ENCODE measurements around the gene ATP2A3. TPM values are rescaled to one million over a fixed set of nuclear protein-coding genes. Genes with fewer than 3 reads are reported as not detected.

Gene ATP2A3
- polyA plus RNA-seq, 4 donors, result 5.8 to 83.0 (median 24.4) TPM

DNA sequence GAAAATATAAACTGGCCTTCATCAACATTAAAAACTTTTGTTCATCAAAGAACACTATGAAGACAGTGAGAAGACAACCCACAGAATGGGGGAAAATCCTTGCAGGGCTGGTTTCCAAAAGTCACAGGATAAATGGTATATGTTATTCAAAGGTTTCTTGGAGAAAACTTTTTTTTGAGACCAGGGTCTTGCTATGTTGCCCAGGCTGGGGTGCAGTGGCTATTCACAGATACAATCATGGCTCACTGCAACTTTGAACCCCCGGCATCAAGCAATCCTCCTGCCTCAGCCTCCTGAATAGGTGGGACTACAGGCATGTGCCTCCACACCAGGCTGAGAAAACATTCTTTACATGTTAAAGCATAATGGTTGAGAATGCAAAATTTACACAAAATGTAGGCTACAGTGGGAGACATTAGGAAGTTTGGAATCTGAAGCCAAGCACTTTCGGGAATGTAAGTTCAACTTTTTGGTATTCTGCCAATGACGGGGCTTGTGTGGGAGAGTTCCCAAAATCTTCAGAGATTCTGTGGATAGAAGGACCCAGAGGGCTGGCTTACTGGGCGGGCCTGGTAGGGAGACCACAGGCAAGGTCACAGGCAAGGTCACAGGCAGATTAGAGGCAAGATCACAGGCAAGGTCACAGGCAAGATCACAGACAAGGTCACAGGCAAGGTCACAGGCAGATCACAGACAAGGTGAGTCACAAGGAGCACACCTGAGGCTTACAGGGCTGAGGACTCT, 24.2 kb upstream of the ATP2A3 start:
- Histone ChIP-seq H3K27ac (ENCODE audit: low read depth in 1 of 3, low read length in 2 of 3) (peak overlapping the region in 1 of 3 donors; percentile 24), H3K4me3 (ENCODE audit: low read depth in 1 of 3, low read length in 3 of 3) (no peak overlapping the region), H3K36me3 (ENCODE audit: control insufficient read depth in 3 of 3, insufficient read depth in 2 of 3, low read depth in 1 of 3, low read length in 3 of 3) (no peaks in the 10 kb centered on the region), H3K4me1 (ENCODE audit: control insufficient read depth in 3 of 3, insufficient read depth in 2 of 3, low read depth in 1 of 3, low read length in 2 of 3) (peaks cover 0 to 13% (median 0%) of the 10 kb centered on the region in 3 donors), H3K9me3 (ENCODE audit: control insufficient read depth in 2 of 2, insufficient read depth in 1 of 2, low read depth in 1 of 2, low read length in 1 of 2) (peaks cover 0 to 6% of the 10 kb centered on the region in 2 donors), H3K27me3 (ENCODE audit: control insufficient read depth in 3 of 3, insufficient read depth in 3 of 3, low read length in 3 of 3) (no peaks in the 10 kb centered on the region)
- no peak for FAIRE-seq
- 67 to 88% (median 81%) methylated on average over 4 of the region's 4 CpGs for WGBS, 3 donors
- DNase-seq, result no peak

DNA sequence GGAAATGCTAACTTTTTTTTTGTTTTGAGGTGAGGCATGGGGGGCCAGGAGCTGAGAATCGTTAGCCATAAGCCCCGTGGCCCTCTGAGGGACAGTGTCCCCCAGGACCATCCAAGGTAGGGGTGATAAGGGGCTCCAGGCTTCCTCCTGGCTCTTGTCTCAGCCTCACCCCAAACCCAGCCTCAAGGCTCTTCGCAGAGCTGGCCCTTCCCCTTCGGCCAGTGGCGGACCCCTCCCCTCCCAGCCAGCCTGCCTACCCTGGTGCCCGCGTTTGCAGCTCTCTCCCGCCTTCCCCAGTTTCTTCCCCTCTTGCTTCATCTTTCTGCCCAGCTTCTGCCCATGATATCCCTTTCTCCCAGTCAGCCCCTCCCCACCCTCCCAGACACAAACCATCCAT, 22.7 kb upstream of the ATP2A3 start:
- 77 to 89% (median 81%) methylated on average over 7 to 8 of the region's 8 CpGs for WGBS, 3 donors
- FAIRE-seq, result no peak

DNA sequence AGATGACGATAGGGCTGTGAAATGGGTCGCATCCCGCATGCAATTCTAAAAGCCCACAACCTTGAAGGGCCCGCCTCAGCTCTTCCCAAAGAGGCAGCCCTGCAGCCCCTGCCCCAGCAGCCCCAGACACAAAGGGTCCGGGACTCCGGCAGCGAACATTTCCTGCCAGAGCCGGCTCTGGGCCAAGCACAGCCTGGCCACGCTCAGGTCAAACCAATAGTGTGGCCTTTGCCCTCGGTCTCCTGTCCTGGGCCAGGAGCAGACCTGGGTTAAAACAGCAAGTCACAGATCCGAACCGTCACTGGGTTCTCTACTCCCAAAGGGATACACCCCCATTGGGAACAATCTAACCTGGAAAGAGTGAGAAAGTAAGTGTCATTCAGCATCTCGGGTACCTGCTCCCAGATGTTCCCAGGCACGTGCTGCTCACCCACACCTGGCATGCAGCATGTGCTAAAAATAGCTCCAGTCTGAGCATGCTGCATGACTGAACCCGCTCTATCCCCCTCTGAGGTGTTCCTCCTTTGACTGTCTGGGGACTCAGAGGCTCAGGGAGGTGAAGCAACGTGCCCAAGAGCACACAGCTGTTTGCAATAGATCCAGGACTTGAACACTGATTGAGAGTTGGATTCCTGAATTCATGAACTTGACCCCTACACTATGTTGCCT, 22.2 kb upstream of the ATP2A3 start:
- Histone ChIP-seq H3K4me3 (ENCODE audit: low read depth in 1 of 3, low read length in 3 of 3) (no peak overlapping the region), H3K9me3 (ENCODE audit: control insufficient read depth in 2 of 2, insufficient read depth in 1 of 2, low read depth in 1 of 2, low read length in 1 of 2) (no peaks in the 10 kb centered on the region), H3K36me3 (ENCODE audit: control insufficient read depth in 3 of 3, insufficient read depth in 2 of 3, low read depth in 1 of 3, low read length in 3 of 3) (no peaks in the 10 kb centered on the region), H3K27ac (ENCODE audit: low read depth in 1 of 3, low read length in 2 of 3) (peak overlapping the region in 1 of 3 donors; percentile 53), H3K4me1 (ENCODE audit: control insufficient read depth in 3 of 3, insufficient read depth in 2 of 3, low read depth in 1 of 3, low read length in 2 of 3) (peaks cover 0 to 13% (median 0%) of the 10 kb centered on the region in 3 donors), H3K27me3 (ENCODE audit: control insufficient read depth in 3 of 3, insufficient read depth in 3 of 3, low read length in 3 of 3) (no peaks in the 10 kb centered on the region)
- DNase-seq, result no peak
- WGBS, 3 donors, result 29 to 56% (median 34%) methylated on average over 16 of the region's 16 CpGs
- FAIRE-seq, result no peak

More for the DNA sequence above, 22.7 kb upstream of the ATP2A3 start:
- Histone ChIP-seq H3K27ac (ENCODE audit: low read depth in 1 of 3, low read length in 2 of 3) (no peak overlapping the region), H3K4me1 (ENCODE audit: control insufficient read depth in 3 of 3, insufficient read depth in 2 of 3, low read depth in 1 of 3, low read length in 2 of 3) (peaks cover 0 to 13% (median 0%) of the 10 kb centered on the region in 3 donors), H3K9me3 (ENCODE audit: control insufficient read depth in 2 of 2, insufficient read depth in 1 of 2, low read depth in 1 of 2, low read length in 1 of 2) (no peaks in the 10 kb centered on the region), H3K27me3 (ENCODE audit: control insufficient read depth in 3 of 3, insufficient read depth in 3 of 3, low read length in 3 of 3) (no peaks in the 10 kb centered on the region), H3K4me3 (ENCODE audit: low read depth in 1 of 3, low read length in 3 of 3) (no peak overlapping the region), H3K36me3 (ENCODE audit: control insufficient read depth in 3 of 3, insufficient read depth in 2 of 3, low read depth in 1 of 3, low read length in 3 of 3) (no peaks in the 10 kb centered on the region)
- DNase-seq, result no peak

DNA sequence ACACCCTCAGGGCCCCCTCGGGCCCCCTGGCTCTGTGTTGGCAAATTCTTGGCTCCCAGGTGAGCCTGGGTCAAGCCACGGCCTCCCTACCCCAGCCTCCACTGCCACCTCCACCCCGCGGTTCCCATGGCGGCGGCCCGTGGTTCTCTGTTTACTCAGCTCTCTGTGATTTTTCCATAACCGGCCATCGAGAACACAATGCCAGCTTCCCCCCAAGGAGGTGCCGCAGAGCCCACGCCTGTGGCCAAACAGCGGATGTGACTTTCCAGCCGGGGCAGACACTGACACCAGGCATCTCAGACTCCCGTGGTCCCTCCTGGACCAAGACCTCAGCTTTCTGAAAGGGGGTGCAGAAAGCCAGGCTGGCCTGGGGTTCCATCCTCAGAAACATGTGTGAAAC, 21.6 kb upstream of the ATP2A3 start:
- 35 to 56% (median 41%) methylated on average over 13 to 14 of the region's 14 CpGs for WGBS, 3 donors
- Histone ChIP-seq H3K27me3 (ENCODE audit: control insufficient read depth in 3 of 3, insufficient read depth in 3 of 3, low read length in 3 of 3) (no peaks in the 10 kb centered on the region), H3K4me3 (ENCODE audit: low read depth in 1 of 3, low read length in 3 of 3) (no peak overlapping the region), H3K36me3 (ENCODE audit: control insufficient read depth in 3 of 3, insufficient read depth in 2 of 3, low read depth in 1 of 3, low read length in 3 of 3) (no peaks in the 10 kb centered on the region), H3K27ac (ENCODE audit: low read depth in 1 of 3, low read length in 2 of 3) (peak overlapping the region in 1 of 3 donors; percentile 53), H3K9me3 (ENCODE audit: control insufficient read depth in 2 of 2, insufficient read depth in 1 of 2, low read depth in 1 of 2, low read length in 1 of 2) (no peaks in the 10 kb centered on the region), H3K4me1 (ENCODE audit: control insufficient read depth in 3 of 3, insufficient read depth in 2 of 3, low read depth in 1 of 3, low read length in 2 of 3) (peaks cover 0 to 13% (median 0%) of the 10 kb centered on the region in 3 donors)
- FAIRE-seq (no peak), DNase-seq (no peak)

DNA sequence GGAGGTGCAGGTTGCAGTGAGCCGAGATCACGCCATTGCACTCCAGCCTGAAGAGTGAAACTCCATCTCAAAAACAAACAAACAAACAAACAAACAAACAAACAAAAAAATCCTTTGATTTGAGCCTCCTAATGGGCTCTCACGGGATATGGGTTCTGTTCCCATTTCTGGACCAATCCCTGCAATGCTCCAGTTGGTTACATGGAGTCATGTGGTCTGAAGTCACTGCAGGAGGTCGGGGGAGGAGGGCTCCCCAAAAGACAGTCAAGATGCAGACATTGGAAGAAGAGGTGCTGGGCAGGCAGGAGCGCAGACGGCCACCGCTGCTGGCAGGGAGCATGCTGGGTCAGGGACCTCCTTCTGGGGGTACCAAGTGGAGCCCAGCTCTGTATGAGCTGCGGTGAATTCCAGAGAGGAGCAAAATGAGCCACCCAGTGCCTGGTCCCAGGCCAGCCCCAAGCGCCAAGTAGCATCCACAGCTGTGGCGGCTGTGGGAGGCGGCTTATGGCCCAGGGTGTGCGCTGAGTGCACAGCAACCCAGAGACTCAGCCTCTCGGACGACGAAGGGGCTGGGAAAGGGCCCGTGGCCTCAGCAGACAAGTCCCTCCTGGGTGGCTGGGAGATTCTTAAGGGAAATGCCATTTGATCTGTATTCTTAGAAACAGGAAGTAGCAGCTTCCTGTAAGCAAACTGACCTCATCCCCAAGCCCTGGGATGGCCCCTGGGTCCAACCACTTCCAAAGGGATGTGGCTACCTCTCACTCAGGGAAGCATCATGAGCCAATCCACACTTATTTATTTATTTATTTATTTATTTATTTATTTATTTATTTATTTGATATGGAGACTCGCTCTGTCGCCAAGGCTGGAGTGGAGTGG, 19.6 kb upstream of the ATP2A3 start:
- Histone ChIP-seq H3K4me1 (ENCODE audit: control insufficient read depth in 3 of 3, insufficient read depth in 2 of 3, low read depth in 1 of 3, low read length in 2 of 3) (peaks cover 0 to 13% (median 0%) of the 10 kb centered on the region in 3 donors), H3K4me3 (ENCODE audit: low read depth in 1 of 3, low read length in 3 of 3) (no peak overlapping the region), H3K9me3 (ENCODE audit: control insufficient read depth in 2 of 2, insufficient read depth in 1 of 2, low read depth in 1 of 2, low read length in 1 of 2) (no peaks in the 10 kb centered on the region), H3K27ac (ENCODE audit: low read depth in 1 of 3, low read length in 2 of 3) (peak overlapping the region in 1 of 3 donors; percentile 9), H3K36me3 (ENCODE audit: control insufficient read depth in 3 of 3, insufficient read depth in 2 of 3, low read depth in 1 of 3, low read length in 3 of 3) (no peaks in the 10 kb centered on the region), H3K27me3 (ENCODE audit: control insufficient read depth in 3 of 3, insufficient read depth in 3 of 3, low read length in 3 of 3) (no peaks in the 10 kb centered on the region)
- DNase-seq (no peak), FAIRE-seq (no peak)
- 63 to 84% (median 83%) methylated on average over 18 of the region's 18 CpGs for WGBS, 3 donors

DNA sequence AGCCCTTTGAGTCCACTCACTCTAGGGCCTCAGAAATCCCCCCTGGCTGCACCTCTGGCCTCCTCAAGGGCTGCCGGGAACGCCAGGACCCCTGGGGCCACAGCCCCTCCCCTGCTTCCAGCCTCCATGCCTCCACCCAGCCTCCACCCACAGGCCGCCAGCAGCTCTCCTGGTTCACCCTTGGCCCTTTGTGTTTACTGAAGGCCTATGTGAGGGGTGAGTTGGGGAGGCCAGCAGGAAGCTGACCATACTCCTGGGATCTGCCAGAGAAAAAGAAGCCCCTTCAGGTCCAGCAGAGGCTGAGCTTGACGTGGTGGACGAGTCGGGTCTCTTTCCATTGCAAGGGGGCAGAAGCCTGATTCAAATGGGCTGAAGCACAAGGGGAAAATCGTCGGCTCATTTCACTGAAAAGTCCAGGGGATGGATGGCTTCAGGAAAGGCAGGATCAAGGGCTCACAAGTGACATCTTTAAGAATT, 18.3 kb upstream of the ATP2A3 start:
- Histone ChIP-seq H3K27ac (ENCODE audit: low read depth in 1 of 3, low read length in 2 of 3) (no peak overlapping the region), H3K27me3 (ENCODE audit: control insufficient read depth in 3 of 3, insufficient read depth in 3 of 3, low read length in 3 of 3) (no peaks in the 10 kb centered on the region), H3K9me3 (ENCODE audit: control insufficient read depth in 2 of 2, insufficient read depth in 1 of 2, low read depth in 1 of 2, low read length in 1 of 2) (no peaks in the 10 kb centered on the region), H3K4me1 (ENCODE audit: control insufficient read depth in 3 of 3, insufficient read depth in 2 of 3, low read depth in 1 of 3, low read length in 2 of 3) (peaks cover 0 to 11% (median 0%) of the 10 kb centered on the region in 3 donors), H3K4me3 (ENCODE audit: low read depth in 1 of 3, low read length in 3 of 3) (no peak overlapping the region), H3K36me3 (ENCODE audit: control insufficient read depth in 3 of 3, insufficient read depth in 2 of 3, low read depth in 1 of 3, low read length in 3 of 3) (no peaks in the 10 kb centered on the region)
- FAIRE-seq (no peak), DNase-seq (no peak)
- WGBS, 3 donors, result 88 to 93% (median 93%) methylated on average over 8 of the region's 8 CpGs

DNA sequence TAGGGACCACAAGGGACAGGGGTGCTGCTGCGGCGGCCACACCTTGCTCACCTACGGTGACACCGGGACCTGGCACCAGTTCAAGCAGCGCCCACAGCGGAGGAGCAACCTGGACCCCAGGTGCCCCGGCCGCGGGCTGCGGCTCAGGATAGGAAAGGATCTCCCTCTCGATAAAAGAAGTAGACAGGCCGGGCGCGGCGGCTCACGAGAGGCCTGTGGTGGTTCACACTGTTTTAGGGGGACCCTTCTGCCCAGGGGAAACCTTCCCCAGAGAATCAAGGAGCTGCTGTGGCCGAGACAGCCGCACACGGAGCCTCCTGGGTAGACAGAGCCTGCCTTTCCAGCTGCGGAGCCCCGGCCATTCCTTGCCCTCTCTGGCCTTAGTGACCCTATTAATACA, 17.9 kb upstream of the ATP2A3 start:
- H3K4me3 ChIP-seq (ENCODE audit: low read depth in 1 of 3, low read length in 3 of 3), result no peak overlapping the region
- no peaks in the 10 kb centered on the region for H3K36me3 ChIP-seq (ENCODE audit: control insufficient read depth in 3 of 3, insufficient read depth in 2 of 3, low read depth in 1 of 3, low read length in 3 of 3)
- H3K27me3 ChIP-seq (ENCODE audit: control insufficient read depth in 3 of 3, insufficient read depth in 3 of 3, low read length in 3 of 3), result no peaks in the 10 kb centered on the region
- no peak overlapping the region for H3K27ac ChIP-seq (ENCODE audit: low read depth in 1 of 3, low read length in 2 of 3)
- DNase-seq (no peak), FAIRE-seq (no peak)
- no peaks in the 10 kb centered on the region for H3K9me3 ChIP-seq (ENCODE audit: control insufficient read depth in 2 of 2, insufficient read depth in 1 of 2, low read depth in 1 of 2, low read length in 1 of 2)
- peaks cover 0 to 6% (median 1%) of the 10 kb centered on the region in 3 donors for H3K4me1 ChIP-seq (ENCODE audit: control insufficient read depth in 3 of 3, insufficient read depth in 2 of 3, low read depth in 1 of 3, low read length in 2 of 3)
- WGBS, 3 donors, result 84 to 89% (median 89%) methylated on average over 19 to 21 of the region's 21 CpGs

DNA sequence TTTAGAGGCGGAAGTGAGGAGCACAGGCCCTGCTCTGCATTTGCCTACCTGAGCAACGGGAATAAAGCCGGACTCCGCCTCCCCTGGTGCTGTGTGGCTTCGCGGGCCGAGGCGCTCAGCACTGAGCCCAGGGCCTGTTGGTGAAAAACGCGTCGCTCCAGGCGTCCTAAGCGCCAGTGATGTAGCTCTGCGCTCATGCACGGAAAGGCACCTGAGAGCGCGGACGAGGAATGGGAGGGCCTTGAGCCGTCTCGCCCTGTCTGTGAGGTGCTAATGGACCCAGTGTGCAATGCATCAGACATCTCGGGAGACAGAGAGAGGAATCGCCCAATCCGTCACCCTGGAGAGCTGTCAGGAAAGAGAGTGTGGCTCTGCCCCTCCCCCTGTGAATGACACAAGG, 17.2 kb upstream of the ATP2A3 start:
- no peak for FAIRE-seq
- peaks cover 0 to 3% (median 0%) of the 10 kb centered on the region in 3 donors for H3K4me1 ChIP-seq (ENCODE audit: control insufficient read depth in 3 of 3, insufficient read depth in 2 of 3, low read depth in 1 of 3, low read length in 2 of 3)
- no peaks in the 10 kb centered on the region for H3K27me3 ChIP-seq (ENCODE audit: control insufficient read depth in 3 of 3, insufficient read depth in 3 of 3, low read length in 3 of 3)
- 89 to 97% (median 94%) methylated on average over 23 of the region's 23 CpGs for WGBS, 3 donors
- H3K36me3 ChIP-seq (ENCODE audit: control insufficient read depth in 3 of 3, insufficient read depth in 2 of 3, low read depth in 1 of 3, low read length in 3 of 3), result no peaks in the 10 kb centered on the region
- no peak overlapping the region for H3K4me3 ChIP-seq (ENCODE audit: low read depth in 1 of 3, low read length in 3 of 3)
- no peak for DNase-seq
- H3K9me3 ChIP-seq (ENCODE audit: control insufficient read depth in 2 of 2, insufficient read depth in 1 of 2, low read depth in 1 of 2, low read length in 1 of 2), result no peaks in the 10 kb centered on the region
- no peak overlapping the region for H3K27ac ChIP-seq (ENCODE audit: low read depth in 1 of 3, low read length in 2 of 3)
